ENCODE measurements around the gene LIPE. TPM values are rescaled to one million over a fixed set of nuclear protein-coding genes. Genes with fewer than 3 reads are reported as not detected.

The LIPE gene
- total RNA-seq, 1 experiment from 2014 or later: 7.9 TPM

DNA sequence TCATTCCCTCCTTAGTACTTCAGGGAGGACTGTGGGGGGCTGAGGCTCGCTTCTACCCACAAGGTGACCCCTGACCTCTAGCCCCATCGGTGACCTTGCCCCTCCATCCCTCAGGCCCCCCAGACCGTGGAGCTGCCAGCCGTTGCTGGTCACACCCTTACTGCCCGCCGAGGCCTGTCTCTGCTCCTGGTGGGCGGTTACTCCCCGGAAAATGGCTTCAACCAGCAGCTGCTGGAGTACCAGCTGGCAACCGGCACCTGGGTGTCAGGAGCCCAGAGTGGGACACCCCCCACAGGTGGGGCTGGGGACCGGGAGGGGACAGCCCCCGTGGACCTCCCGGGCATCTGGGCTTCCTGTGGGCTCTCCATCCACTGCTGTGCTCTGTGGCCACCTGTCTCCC, 69.9 kb downstream of the LIPE start:
- no peaks in the 10 kb centered on the region for H3K27me3 ChIP-seq (replicated peaks)
- H3K36me3 ChIP-seq: peaks cover 10% of the 10 kb centered on the region
- no peak overlapping the region for H3K4me3 ChIP-seq
- no peaks in the 10 kb centered on the region for H3K9me3 ChIP-seq (replicated peaks)
- H3K4me1 ChIP-seq (replicated peaks): no peaks in the 10 kb centered on the region
- DNase-seq (ENCODE audit: low read depth in 1 of 2, low spot score in 2 of 2): no peak
- H3K27ac ChIP-seq: no peak overlapping the region

- Histone ChIP-seq H3K36me3 (peaks cover 7% of the 10 kb centered on the region), H3K4me3 (no peak overlapping the region), H3K27me3 (replicated peaks) (no peaks in the 10 kb centered on the region), H3K27ac (no peak overlapping the region), H3K9me3 (replicated peaks) (no peaks in the 10 kb centered on the region), H3K4me1 (replicated peaks) (no peaks in the 10 kb centered on the region)
- no peak for DNase-seq (ENCODE audit: low read depth in 1 of 2, low spot score in 2 of 2)
Observed at GRCh38 chr19:42356686-42357085, 70.5 kb downstream of the LIPE start.

GRCh38 chr19:42355896-42356295, 71.3 kb downstream of the LIPE start:
- Histone ChIP-seq H3K9me3 (replicated peaks) (no peaks in the 10 kb centered on the region), H3K27me3 (replicated peaks) (no peaks in the 10 kb centered on the region), H3K4me1 (replicated peaks) (no peaks in the 10 kb centered on the region), H3K36me3 (peaks cover 7% of the 10 kb centered on the region), H3K27ac (no peak overlapping the region), H3K4me3 (no peak overlapping the region)
- no peak for DNase-seq (ENCODE audit: low read depth in 1 of 2, low spot score in 2 of 2)

DNA sequence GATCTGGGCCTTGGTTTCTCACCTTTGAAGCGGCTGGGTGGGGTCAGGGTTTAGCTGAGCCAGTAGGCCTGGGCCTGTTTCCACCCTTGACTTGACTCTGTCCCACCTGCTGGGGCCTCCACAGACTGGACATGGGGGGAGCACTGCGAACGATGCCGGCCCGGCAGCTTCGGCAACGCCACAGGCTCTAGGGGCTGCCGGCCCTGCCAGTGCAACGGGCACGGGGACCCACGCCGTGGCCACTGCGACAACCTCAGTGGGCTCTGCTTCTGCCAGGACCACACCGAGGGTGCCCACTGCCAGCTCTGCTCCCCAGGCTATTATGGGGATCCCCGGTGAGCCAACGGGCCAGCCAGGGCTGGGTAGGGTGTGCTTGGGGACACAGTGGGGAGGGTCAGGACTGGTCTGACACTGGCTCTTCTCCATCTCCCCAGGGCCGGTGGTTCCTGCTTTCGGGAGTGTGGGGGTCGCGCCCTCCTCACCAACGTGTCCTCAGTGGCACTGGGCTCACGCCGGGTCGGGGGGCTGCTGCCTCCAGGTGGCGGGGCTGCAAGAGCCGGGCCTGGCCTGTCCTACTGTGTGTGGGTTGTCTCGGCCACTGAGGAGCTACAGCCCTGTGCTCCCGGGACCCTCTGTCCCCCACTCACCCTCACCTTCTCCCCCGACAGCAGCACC, 73.7 kb downstream of the LIPE start:
- H3K4me3 ChIP-seq: no peak overlapping the region
- H3K27ac ChIP-seq: no peak overlapping the region
- H3K9me3 ChIP-seq (replicated peaks): no peaks in the 10 kb centered on the region
- H3K4me1 ChIP-seq (replicated peaks): no peaks in the 10 kb centered on the region
- DNase-seq (ENCODE audit: low read depth in 1 of 2, low spot score in 2 of 2): no peak
- no peaks in the 10 kb centered on the region for H3K27me3 ChIP-seq (replicated peaks)
- H3K36me3 ChIP-seq: peaks cover 10% of the 10 kb centered on the region

GRCh38 chr19:42352301-42353259, 74.6 kb downstream of the LIPE start:
- no peak for DNase-seq (ENCODE audit: low read depth in 1 of 2, low spot score in 2 of 2)
- H3K4me3 ChIP-seq: no peak overlapping the region
- H3K9me3 ChIP-seq (replicated peaks): no peaks in the 10 kb centered on the region

More at GRCh38 chr19:42352301-42353259, 74.6 kb downstream of the LIPE start:
- H3K4me1 ChIP-seq (replicated peaks): no peaks in the 10 kb centered on the region
- no peak overlapping the region for H3K27ac ChIP-seq
- peaks cover 10% of the 10 kb centered on the region for H3K36me3 ChIP-seq
- no peaks in the 10 kb centered on the region for H3K27me3 ChIP-seq (replicated peaks)

Other genes starting within 250 kb of the LIPE start
- gene DEDD2, start 209.7 kb downstream of the LIPE start, total RNA-seq (2014; rRNA removed; shearing (Covaris generic)): 15.9 and 16.9 TPM in 2 replicates
- 5.0 and 10.5 TPM in 2 replicates for gene ZNF526, start 207.1 kb downstream of the LIPE start, total RNA-seq (2014; rRNA removed; shearing (Covaris generic))
- 23.2 and 26.7 TPM in 2 replicates for gene GSK3A, start 184.8 kb downstream of the LIPE start, total RNA-seq (2014; rRNA removed; shearing (Covaris generic))
- 11.0 and 32.6 TPM in 2 replicates for gene ERF, start 172.3 kb downstream of the LIPE start, total RNA-seq (2014; rRNA removed; shearing (Covaris generic))
- gene CIC, start 158.1 kb downstream of the LIPE start, total RNA-seq (2014; rRNA removed; shearing (Covaris generic)): 13.0 and 21.5 TPM in 2 replicates
- gene PRR19, start 125.3 kb downstream of the LIPE start, total RNA-seq (2014; rRNA removed; shearing (Covaris generic)): 0.55 and 2.5 TPM in 2 replicates
- gene PAFAH1B3, start 124.8 kb downstream of the LIPE start, total RNA-seq (2014; rRNA removed; shearing (Covaris generic)): 17.9 and 23.0 TPM in 2 replicates
- not detected in 2 replicates for gene TMEM145, start 114.1 kb downstream of the LIPE start, total RNA-seq (2014; rRNA removed; shearing (Covaris generic))
- 12.1 and 16.1 TPM in 2 replicates for gene MEGF8, start 101.8 kb downstream of the LIPE start, total RNA-seq (2014; rRNA removed; shearing (Covaris generic))
- not detected in 2 replicates for gene CNFN, start 37.1 kb downstream of the LIPE start, total RNA-seq (2014; rRNA removed; shearing (Covaris generic))
- gene CXCL17, start 15.6 kb upstream of the LIPE start, total RNA-seq (2014; rRNA removed; shearing (Covaris generic)): not detected in 2 replicates
- gene CEACAM1, start 101.1 kb upstream of the LIPE start, total RNA-seq (2014; rRNA removed; shearing (Covaris generic)): not detected in 2 replicates
- gene CEACAM8, start 167.5 kb upstream of the LIPE start, total RNA-seq (2014; rRNA removed; shearing (Covaris generic)): not detected in 2 replicates

Measured in SJSA1 (cell line).